HEK293T (cell line): Measurements from ENCODE around the gene PXMP2.

ENCODE experiments used
- CTCF ChIA-PET: fragments of 350-600 bp; formaldehyde crosslinking; extraction: SDS; loops from one replicate; lab custom pipeline; 2021; ENCODE audit warnings: antibody characterized with exemption, inconsistent platforms; lab: Yijun Ruan, JAX
- POLR2A ChIA-PET: fragments of 350-600 bp; formaldehyde crosslinking; extraction: SDS; loops from one replicate; lab custom pipeline; 2020; ENCODE audit warnings: antibody characterized with exemption, inconsistent platforms; lab: Yijun Ruan, JAX
- DNase-seq: peaks from one replicate; pipeline ENCODE4 v3.0.0; 2012; ENCODE audit warnings: mixed read lengths; ENCODE audit errors: extremely low spot score
- ARNT ChIP-seq: fragments of 450-650 bp; IDR thresholded peaks from 2 replicates; pipeline ENCODE4 v1.6.1; 2017; ENCODE audit warnings: mild to moderate bottlenecking
- BHLHE40 ChIP-seq: fragments of 450-650 bp; IDR thresholded peaks from 2 replicates; pipeline ENCODE4 v1.6.1; 2016; ENCODE audit warnings: mild to moderate bottlenecking, moderate library complexity, borderline replicate concordance
- CTBP1 ChIP-seq: fragments of 450-650 bp; IDR thresholded peaks from 2 replicates; pipeline ENCODE4 v1.6.1; 2016; ENCODE audit warnings: borderline replicate concordance
- ELF4 ChIP-seq: fragments of 450-650 bp; IDR thresholded peaks from 2 replicates; pipeline ENCODE4 v1.6.1; 2017; ENCODE audit warnings: antibody characterized with exemption
- FOXA1 ChIP-seq: fragments of 450-650 bp; IDR thresholded peaks from 2 replicates; pipeline ENCODE4 v1.6.1; 2016; ENCODE audit warnings: mild to moderate bottlenecking
- FOXK2 ChIP-seq: fragments of 450-650 bp; IDR thresholded peaks from 2 replicates; pipeline ENCODE4 v1.6.1; 2016; ENCODE audit warnings: mild to moderate bottlenecking
- FOXM1 ChIP-seq: fragments of 450-650 bp; IDR thresholded peaks from 2 replicates; pipeline ENCODE4 v1.6.1; 2017; ENCODE audit warnings: mild to moderate bottlenecking, borderline replicate concordance
- HDGF ChIP-seq: fragments of 450-650 bp; IDR thresholded peaks from 2 replicates; pipeline ENCODE4 v1.6.1; 2017; ENCODE audit warnings: antibody characterized with exemption, borderline replicate concordance
- L3MBTL2 ChIP-seq: fragments of 450-650 bp; conservative IDR thresholded peaks from 2 replicates; pipeline ENCODE4 v1.6.1; 2016; ENCODE audit warnings: mild to moderate bottlenecking
- LEF1 ChIP-seq: fragments of 450-650 bp; IDR thresholded peaks from 2 replicates; pipeline ENCODE4 v1.6.1; 2017; ENCODE audit warnings: mild to moderate bottlenecking, borderline replicate concordance
- NFRKB ChIP-seq: fragments of 450-650 bp; IDR thresholded peaks from 2 replicates; pipeline ENCODE4 v1.6.1; 2016; ENCODE audit warnings: mild to moderate bottlenecking, moderate library complexity
- PKNOX1 ChIP-seq: fragments of 450-650 bp; IDR thresholded peaks from 2 replicates; pipeline ENCODE4 v1.6.1; 2016
- SP1 ChIP-seq: fragments of 450-650 bp; IDR thresholded peaks from 2 replicates; pipeline ENCODE4 v1.6.1; 2017
- SUZ12 ChIP-seq: fragments of 450-650 bp; IDR thresholded peaks from 2 replicates; pipeline ENCODE4 v1.6.1; 2016; ENCODE audit warnings: mild to moderate bottlenecking
- TARDBP ChIP-seq: fragments of 450-650 bp; IDR thresholded peaks from 2 replicates; pipeline ENCODE4 v1.6.1; 2016
- ZNF384 ChIP-seq: fragments of 450-650 bp; IDR thresholded peaks from 2 replicates; pipeline ENCODE4 v1.6.1; 2016

PXMP2 gene

GRCh38 chr12:132720606-132721345, 33.4 kb downstream of the PXMP2 start:
- ChIA-PET CTCF (no interaction called here), POLR2A (no interaction called here)
- TF ChIP-seq L3MBTL2, result no peak
- TF ChIP-seq CTBP1, result no peak
- no peak for TF ChIP-seq SP1
- TF ChIP-seq ELF4, result no peak
- TF ChIP-seq PKNOX1, result no peak
- TF ChIP-seq ZNF384, result no peak
- no peak for TF ChIP-seq FOXA1
- no peak for TF ChIP-seq ARNT
- no peak for TF ChIP-seq FOXK2
- no peak for TF ChIP-seq TARDBP
- no peak for TF ChIP-seq LEF1
- TF ChIP-seq HDGF, result no peak
- no peak for TF ChIP-seq FOXM1
- TF ChIP-seq BHLHE40, result no peak
- no peak for TF ChIP-seq NFRKB
- no peak for TF ChIP-seq SUZ12
- no peak for DNase-seq

- TF ChIP-seq HDGF (no peak), PKNOX1 (no peak), CTBP1 (no peak), BHLHE40 (no peak), TARDBP (no peak), FOXK2 (no peak), ELF4 (no peak), SUZ12 (no peak), FOXM1 (no peak), ARNT (no peak), LEF1 (no peak), L3MBTL2 (no peak), ZNF384 (no peak), NFRKB (no peak), SP1 (no peak), FOXA1 (no peak)
- ChIA-PET CTCF (no interaction called here), POLR2A (no interaction called here)
- no peak for DNase-seq
These were observed 35.8 kb downstream of the PXMP2 start for GRCh38 chr12:132723015-132723763.

- TF ChIP-seq BHLHE40, result no peak
- no peak for TF ChIP-seq LEF1
- no peak for TF ChIP-seq TARDBP
- TF ChIP-seq SUZ12, result no peak
- TF ChIP-seq ZNF384, result no peak
- TF ChIP-seq HDGF, result no peak
- no peak for TF ChIP-seq CTBP1
- no peak for TF ChIP-seq ELF4
- no peak for TF ChIP-seq FOXA1
- TF ChIP-seq NFRKB, result no peak
- no peak for TF ChIP-seq PKNOX1
- TF ChIP-seq SP1, result no peak
- TF ChIP-seq FOXK2, result no peak
- POLR2A ChIA-PET, result no interaction called here
- DNase-seq, result no peak
- CTCF ChIA-PET, result no interaction called here
These were observed 36.4 kb downstream of the PXMP2 start for GRCh38 chr12:132723764-132724140.

GRCh38 chr12:132724506-132725241, 37.3 kb downstream of the PXMP2 start:
- TF ChIP-seq FOXK2 (no peak), ELF4 (no peak), L3MBTL2 (no peak), TARDBP (no peak), BHLHE40 (no peak), NFRKB (no peak), FOXM1 (no peak), ARNT (no peak), CTBP1 (no peak), SUZ12 (no peak), PKNOX1 (no peak)
- CTCF ChIA-PET, result no interaction called here
- no peak for DNase-seq
- POLR2A ChIA-PET, result no interaction called here
